C4-2B (cell line): ENCODE measurements around the gene GALR3.
"Not testable (repeated sequence)": the region's sequence is repeated elsewhere in the genome, so short reads cannot be mapped to it uniquely, and the experiment has no call there.

Experiments
- H3K27ac ChIP-seq: fragments of 450-650 bp; 2 replicates; pipeline ENCODE4 v1.5.1; 2017
- ZFX ChIP-seq: fragments of 450-650 bp; IDR thresholded peaks from 2 replicates; pipeline ENCODE4 v1.6.1; 2017
- TF ChIP-seq, protein P1 (sequence below): fragments of 450-650 bp; conservative IDR thresholded peaks from 2 replicates; pipeline ENCODE4 v1.5.1; 2017; ENCODE audit warnings: mild to moderate bottlenecking

GALR3 gene

DNA sequence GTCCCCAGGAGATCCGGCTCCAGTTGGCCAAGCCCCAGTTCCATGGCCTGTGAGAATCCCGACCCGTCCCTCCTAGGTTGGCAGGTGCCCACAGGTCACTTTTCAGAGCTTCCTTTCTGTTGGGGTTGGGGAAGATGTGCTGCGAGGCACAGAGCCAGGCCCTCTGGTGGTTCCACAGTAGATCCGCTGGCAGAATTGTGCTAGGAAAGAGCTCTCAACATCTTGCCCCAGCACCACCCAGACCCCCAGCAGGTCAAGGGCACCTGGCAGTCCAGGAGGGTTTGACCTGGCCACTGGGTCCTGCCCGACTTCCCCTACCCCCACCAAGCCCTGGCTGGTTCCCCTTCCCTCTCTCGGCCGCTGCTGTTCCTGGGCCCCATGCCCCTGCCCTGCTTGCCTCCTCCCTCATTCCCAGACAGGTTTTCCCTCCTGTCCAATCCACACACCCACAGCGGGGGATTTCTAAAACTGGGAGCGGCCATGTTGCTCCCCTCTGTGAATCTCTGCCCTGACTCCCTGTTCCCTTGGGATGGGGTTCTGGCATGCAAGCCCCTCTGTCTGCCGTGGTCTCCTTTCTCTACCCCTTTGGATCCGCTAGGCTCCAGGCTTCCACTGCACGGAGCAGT is 41.6 kb upstream of the GALR3 start:
- TF ChIP-seq ZFX, result no peak
- TF ChIP-seq, protein P1, sequence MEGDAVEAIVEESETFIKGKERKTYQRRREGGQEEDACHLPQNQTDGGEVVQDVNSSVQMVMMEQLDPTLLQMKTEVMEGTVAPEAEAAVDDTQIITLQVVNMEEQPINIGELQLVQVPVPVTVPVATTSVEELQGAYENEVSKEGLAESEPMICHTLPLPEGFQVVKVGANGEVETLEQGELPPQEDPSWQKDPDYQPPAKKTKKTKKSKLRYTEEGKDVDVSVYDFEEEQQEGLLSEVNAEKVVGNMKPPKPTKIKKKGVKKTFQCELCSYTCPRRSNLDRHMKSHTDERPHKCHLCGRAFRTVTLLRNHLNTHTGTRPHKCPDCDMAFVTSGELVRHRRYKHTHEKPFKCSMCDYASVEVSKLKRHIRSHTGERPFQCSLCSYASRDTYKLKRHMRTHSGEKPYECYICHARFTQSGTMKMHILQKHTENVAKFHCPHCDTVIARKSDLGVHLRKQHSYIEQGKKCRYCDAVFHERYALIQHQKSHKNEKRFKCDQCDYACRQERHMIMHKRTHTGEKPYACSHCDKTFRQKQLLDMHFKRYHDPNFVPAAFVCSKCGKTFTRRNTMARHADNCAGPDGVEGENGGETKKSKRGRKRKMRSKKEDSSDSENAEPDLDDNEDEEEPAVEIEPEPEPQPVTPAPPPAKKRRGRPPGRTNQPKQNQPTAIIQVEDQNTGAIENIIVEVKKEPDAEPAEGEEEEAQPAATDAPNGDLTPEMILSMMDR, result no peak; the same call in 1 of the 2 replicates
- H3K27ac ChIP-seq, result peak overlapping the region; percentile 16

DNA sequence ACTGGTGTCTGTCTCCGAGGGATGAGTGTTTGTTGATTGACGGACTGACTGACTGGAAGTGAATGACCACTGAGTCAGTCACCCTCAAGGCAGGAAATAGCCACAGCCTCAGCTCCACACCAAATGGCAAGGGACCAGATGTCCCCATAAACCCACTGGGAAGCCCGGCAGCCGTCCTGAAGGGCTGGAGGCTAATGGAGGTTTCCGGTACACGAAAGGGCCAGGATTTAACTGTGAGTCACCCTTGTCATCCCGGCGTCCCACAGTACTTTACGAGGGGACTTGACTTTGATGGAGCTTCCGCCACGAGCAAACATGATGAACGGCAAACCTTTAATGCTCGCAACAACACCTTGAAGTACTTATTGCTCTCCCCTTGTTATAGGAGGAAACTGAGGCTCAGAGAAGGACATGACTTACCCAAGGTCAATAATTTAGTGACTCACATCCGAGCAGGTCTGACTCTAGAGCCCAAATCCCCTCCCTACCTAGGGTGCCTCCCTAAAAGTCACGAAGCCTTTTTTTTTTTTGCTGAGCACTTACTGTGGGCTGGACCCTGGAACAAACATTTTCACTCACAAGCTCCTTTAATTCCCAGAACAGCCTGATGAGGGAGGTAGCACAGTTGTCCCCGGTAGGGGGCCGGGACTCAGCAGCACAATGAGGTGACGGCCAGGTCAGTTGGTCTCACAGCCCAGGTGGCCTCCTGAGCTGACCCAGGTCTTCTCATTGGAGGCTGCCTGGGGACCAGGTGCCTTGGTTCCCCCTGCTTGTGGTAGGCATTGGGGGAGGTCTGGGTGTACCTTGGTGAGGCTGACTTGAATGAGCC is 40.6 kb upstream of the GALR3 start:
- TF ChIP-seq ZFX, result no peak
- TF ChIP-seq, protein P1, result no peak
- H3K27ac ChIP-seq, result peak overlapping the region; percentile 77; the same call in 1 of the 2 replicates

DNA sequence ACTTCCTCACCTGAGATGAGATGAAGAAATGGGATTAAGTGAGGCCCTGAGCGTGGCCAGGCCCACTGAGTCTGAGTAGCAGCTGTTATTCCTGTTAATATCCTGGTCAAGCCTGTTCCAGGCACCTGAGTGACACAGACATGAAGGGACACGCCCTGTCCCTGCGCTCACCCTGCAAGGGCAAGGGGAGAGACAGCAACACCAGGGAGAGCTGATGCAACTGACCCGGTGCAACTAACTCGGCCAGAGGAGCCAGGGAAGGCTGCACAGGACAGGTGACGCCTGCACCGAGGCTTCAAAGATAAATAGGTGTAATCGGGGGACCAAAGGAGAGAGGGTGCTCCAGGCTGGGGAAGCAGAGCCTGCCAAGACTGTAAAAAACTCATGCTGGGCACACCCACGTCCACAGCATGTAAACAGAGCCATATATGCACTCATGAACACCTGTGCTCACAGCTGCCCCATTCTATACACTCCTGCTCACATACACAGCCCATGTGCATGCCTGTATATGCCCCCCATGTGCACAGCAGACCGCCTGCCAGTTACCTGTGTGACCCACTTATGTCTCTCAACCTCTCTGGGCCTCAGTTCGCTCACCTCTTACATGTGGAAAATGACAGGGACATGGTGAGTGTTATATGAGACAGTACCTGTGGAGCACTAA is 38.2 kb upstream of the GALR3 start:
- H3K27ac ChIP-seq, result peak overlapping the region; percentile 77
- TF ChIP-seq, protein P1, result no peak
- no peak for TF ChIP-seq ZFX

DNA sequence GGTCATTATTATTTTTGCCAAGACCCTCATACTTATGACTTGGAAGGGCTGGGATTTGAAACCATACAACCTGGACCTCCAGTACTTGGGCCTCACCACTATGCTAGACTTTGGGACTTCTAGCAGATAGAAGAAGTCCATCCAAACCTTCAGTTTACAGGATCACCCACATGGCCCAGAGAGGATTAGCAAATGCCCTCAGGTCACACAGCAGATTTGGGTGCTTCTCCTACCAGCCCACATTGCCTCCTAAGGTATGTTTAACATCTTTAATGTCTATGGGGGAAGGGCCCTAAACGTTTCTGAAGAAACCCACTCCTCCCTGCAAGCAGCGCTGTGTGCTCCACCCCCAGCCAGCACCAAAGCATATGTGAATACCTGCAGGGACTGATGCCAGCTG is 32.9 kb upstream of the GALR3 start:
- no peak overlapping the region for H3K27ac ChIP-seq
- no peak for TF ChIP-seq ZFX
- TF ChIP-seq, protein P1, result no peak

DNA sequence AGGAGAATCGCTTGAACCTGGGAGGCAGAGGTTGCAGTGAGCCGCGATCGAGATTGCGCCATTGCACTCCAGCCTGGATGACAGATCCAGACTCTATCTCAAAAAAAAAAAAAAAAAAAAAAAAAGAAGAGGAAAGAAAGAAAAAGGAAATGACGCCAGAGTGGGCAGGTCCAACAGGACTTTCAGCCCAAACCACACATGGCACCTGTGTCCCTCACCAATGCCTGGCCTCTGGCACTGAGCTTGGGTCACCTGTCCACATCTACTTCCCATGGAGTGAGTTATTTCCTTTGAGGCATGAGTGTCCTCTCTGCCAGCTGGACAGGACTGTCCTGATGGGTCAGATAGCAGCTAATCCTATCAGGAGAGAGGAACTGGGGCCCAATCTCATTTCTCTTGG is 30.7 kb upstream of the GALR3 start:
- TF ChIP-seq, protein P1, result no peak
- TF ChIP-seq ZFX, result no peak
- H3K27ac ChIP-seq, result no peak overlapping the region

DNA sequence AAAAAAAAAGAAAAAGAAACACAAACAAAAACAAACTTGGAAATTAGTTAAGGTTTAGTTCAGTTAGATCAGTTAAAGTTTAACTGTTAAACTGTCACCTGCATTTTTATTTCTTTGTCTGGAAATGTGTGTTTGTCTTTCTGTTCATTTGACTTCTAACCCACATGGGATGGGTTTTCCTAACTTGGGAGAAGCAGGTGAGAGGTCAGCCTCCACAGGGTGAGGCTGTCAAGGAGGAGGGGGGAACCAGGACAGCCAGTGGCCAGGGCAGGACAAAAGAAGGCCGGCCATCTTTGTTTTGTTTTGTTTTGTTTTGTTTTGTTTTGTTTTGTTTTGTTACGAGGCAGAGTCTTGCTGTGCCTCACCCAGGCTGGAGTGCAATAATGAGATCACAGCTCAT is 28.8 kb upstream of the GALR3 start:
- TF ChIP-seq ZFX, result no peak
- TF ChIP-seq, protein P1, result no peak
- no peak overlapping the region for H3K27ac ChIP-seq

DNA sequence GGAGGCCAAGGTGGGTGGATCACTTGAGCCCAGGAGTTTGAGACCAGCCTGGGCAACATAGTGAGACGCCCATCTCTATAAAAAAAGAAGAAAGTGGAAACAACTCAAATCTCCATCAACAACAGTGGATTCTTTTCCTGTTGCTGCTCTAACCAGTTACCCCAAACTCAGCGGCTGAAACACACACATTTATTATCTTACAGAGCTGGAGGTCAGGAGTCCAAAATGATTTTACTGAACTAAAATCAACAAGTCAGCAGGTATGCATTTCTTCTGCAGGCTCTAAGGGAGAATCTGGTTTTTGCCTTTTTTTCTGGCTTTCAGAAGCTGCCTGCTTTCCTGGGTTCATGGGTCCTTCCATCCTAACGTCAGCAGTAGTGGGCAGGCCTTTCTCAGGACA is 27.1 kb upstream of the GALR3 start:
- no peak for TF ChIP-seq ZFX
- TF ChIP-seq, protein P1, result no peak
- no peak overlapping the region for H3K27ac ChIP-seq

DNA sequence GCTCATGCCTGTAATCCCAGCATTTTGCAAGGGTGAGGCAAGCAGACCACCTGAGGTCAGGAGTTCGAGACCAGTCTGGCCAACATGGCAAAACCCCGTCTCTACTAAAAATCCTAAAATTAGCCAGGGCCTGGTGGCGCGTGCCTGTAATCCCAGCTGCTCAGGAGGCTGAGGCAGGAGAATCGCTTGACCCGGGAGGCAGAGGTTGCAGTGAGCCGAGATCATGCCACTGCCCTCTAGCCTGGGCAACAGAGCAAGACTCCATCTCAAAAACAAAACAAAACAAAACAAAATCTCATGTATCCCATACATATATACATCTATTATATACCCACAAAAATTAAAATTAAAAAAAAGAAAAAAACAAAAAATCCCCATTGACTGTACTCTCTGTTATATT is 25.9 kb upstream of the GALR3 start:
- not testable (repeated sequence) for H3K27ac ChIP-seq
